Subcutaneous abdominal adipose tissue (tissue), 5 donors: Measurements from ENCODE around the gene FAM83E.

Experiments used
- H3K27ac ChIP-seq: one replicate; pipeline ENCODE4 v1.7.0; 2013; ENCODE audit warnings: low read depth, mild to moderate bottlenecking, inconsistent platforms, low read length, moderate library complexity
- H3K27me3 ChIP-seq, 5 donors: one replicate each; pipeline ENCODE4 v1.7.0; 2013; ENCODE audit warnings: low read length in 5 of 5, inconsistent platforms in 1 of 5; ENCODE audit not compliant: control insufficient read depth in 5 of 5, insufficient read depth in 4 of 5
- H3K36me3 ChIP-seq, 5 donors: one replicate each; pipeline ENCODE4 v1.7.0; 2013; ENCODE audit warnings: low read length in 5 of 5; ENCODE audit not compliant: control insufficient read depth in 5 of 5, insufficient read depth in 5 of 5
- H3K4me1 ChIP-seq, 5 donors: one replicate each; pipeline ENCODE4 v1.7.0; 2013; ENCODE audit warnings: low read length in 5 of 5, mild to moderate bottlenecking in 3 of 5, moderate library complexity in 1 of 5; ENCODE audit not compliant: control insufficient read depth in 5 of 5, insufficient read depth in 5 of 5
- H3K4me3 ChIP-seq, 5 donors: one replicate each; pipeline ENCODE4 v1.7.0; 2013; ENCODE audit warnings: low read length in 5 of 5, low read depth in 1 of 5
- H3K9ac ChIP-seq, 5 donors: one replicate each; pipeline ENCODE4 v1.7.0; 2013; ENCODE audit warnings: low read length in 5 of 5, mild to moderate bottlenecking in 4 of 5, moderate library complexity in 3 of 5
- H3K9me3 ChIP-seq, 5 donors: one replicate each; pipeline ENCODE4 v1.7.0; 2013; ENCODE audit warnings: low read length in 5 of 5; ENCODE audit not compliant: control insufficient read depth in 5 of 5
- donor health status: healthy.
- donor health status: healthy.
- donor health status: healthy.
- donor health status: healthy.
- donor health status: healthy.

The FAM83E gene

DNA sequence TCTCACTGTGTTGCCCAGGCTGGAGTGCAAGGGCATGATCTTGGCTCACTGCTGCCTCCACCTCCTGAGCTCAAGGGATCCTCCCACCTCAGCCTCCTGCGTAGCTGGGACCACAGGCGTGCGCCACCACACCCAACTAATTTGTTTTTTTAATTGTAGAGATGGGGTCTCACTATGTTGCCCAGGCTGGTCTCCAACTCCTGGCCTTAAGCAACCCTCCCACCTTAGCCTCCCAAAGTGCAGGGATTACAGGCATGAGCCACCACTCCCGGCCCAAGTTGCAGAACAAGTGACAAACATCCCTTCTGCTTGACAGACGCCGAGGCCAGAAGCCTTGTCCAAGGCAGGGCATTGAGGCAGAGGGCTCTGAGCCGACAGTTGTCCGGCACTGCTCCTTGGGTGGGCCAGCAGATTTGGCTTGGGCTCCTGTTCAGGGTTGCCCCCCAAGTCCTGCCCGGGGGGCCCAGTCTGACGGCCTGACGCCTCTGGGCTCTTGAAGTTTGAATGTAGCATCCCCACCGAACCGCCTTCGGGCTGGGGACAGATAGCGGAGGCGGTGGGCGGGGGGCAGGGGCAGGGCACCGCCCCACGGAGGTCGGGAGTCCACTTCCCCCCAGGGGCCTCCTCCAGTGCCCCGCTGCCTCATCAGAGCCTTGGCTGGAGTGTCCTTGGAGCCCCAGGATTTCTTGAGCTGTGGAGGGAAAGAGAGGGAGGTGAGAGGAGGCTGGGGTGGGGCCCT is 14.0 kb downstream of the FAM83E start:
- H3K27ac ChIP-seq = no peak overlapping the region
- H3K4me1 ChIP-seq = peaks cover 0 to 2% (median 0%) of the 10 kb centered on the region in 5 donors
- H3K9ac ChIP-seq = no peak overlapping the region
- peaks cover 2 to 11% (median 9%) of the 10 kb centered on the region in 5 donors for H3K27me3 ChIP-seq
- no peak overlapping the region for H3K4me3 ChIP-seq
- no peaks in the 10 kb centered on the region for H3K9me3 ChIP-seq
- H3K36me3 ChIP-seq = no peaks in the 10 kb centered on the region

DNA sequence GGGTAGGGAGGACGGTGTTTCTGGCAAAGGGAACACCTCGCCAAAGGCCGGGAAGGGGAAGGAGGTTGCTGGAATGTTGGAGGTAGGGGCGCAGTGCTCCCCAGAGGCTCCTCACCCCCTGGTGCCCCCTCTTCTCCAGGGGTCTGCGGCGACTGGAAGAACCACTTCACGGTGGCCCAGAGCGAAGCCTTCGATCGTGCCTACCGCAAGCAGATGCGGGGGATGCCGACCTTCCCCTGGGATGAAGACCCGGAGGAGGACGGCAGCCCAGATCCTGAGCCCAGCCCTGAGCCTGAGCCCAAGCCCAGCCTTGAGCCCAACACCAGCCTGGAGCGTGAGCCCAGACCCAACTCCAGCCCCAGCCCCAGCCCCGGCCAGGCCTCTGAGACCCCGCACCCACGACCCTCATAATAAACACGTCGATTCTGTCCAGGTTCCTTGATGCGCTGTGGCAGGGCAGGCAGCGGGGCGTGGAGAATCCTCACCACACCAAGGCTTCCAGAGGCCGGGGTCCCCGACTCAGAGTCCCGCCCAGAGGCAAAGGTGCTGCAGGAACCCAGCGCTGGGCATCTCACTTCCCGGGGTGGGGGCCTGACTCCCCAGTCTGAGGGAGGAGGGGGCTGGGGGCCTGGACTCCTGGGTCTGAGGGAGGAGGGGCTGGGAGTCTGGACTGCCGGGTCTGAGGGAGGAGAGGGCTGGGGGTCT is 15.7 kb downstream of the FAM83E start:
- Histone ChIP-seq H3K4me1 (no peaks in the 10 kb centered on the region), H3K36me3 (no peaks in the 10 kb centered on the region), H3K27ac (no peak overlapping the region), H3K4me3 (no peak overlapping the region), H3K9me3 (no peaks in the 10 kb centered on the region), H3K27me3 (peaks cover 2 to 11% (median 9%) of the 10 kb centered on the region in 5 donors), H3K9ac (no peak overlapping the region)

- H3K27ac ChIP-seq = no peak overlapping the region
- H3K4me3 ChIP-seq = no peak overlapping the region
- H3K4me1 ChIP-seq = no peaks in the 10 kb centered on the region
- H3K9ac ChIP-seq = no peak overlapping the region
- no peaks in the 10 kb centered on the region for H3K9me3 ChIP-seq
- H3K36me3 ChIP-seq = no peaks in the 10 kb centered on the region
- H3K27me3 ChIP-seq = peaks cover 2 to 11% (median 8%) of the 10 kb centered on the region in 5 donors
These were observed 18.0 kb downstream of the FAM83E start for GRCh38 chr19:48596679-48597465.

DNA sequence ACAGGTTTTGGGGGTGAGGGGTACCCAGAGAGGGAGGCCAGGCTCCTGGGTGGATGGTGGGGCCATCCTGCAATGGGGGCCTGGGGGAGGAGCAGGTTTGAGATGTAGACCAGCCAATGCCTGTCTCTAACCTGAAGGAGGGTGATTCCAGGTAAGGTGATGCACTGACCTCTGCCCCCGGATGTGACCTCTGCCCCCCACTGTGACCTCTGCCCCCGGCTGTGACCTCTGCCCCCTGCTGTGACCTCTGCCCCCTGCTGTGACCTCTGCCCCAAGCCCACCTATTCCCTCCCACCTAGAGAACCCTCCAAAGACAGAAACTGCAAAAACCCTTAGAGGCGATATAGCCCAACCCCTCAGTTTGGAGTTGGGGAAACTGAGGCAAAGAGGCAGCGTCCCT is 18.6 kb downstream of the FAM83E start:
- H3K27me3 ChIP-seq = peaks cover 2 to 11% (median 8%) of the 10 kb centered on the region in 5 donors
- no peaks in the 10 kb centered on the region for H3K9me3 ChIP-seq
- no peak overlapping the region for H3K4me3 ChIP-seq
- H3K4me1 ChIP-seq = no peaks in the 10 kb centered on the region
- no peak overlapping the region for H3K27ac ChIP-seq
- no peaks in the 10 kb centered on the region for H3K36me3 ChIP-seq
- no peak overlapping the region for H3K9ac ChIP-seq

DNA sequence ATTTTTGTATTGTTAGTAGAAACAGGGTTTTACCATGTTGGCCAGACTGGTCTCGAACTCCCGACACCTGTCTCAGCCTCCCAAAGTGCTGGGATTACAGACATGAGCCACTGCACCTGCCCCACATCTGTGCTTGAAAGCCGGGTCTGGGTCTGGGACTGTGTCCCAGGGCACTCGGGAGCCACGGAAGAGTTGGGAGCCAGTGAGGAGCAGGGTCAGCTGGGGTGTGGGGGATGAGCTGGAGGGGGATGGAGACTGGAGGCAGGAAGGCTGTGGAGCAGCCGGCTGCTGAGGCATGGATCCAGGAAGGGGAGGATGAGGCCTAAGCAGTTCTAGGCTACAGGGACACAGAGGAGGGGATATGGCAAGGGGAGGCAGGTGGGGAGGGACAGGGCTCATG is 19.0 kb downstream of the FAM83E start:
- H3K4me3 ChIP-seq = no peak overlapping the region
- H3K9me3 ChIP-seq = no peaks in the 10 kb centered on the region
- no peak overlapping the region for H3K27ac ChIP-seq
- peaks cover 2 to 11% (median 8%) of the 10 kb centered on the region in 5 donors for H3K27me3 ChIP-seq
- no peaks in the 10 kb centered on the region for H3K4me1 ChIP-seq
- no peak overlapping the region for H3K9ac ChIP-seq
- H3K36me3 ChIP-seq = no peaks in the 10 kb centered on the region

GRCh38 chr19:48595171-48595570 is 19.7 kb downstream of the FAM83E start:
- Histone ChIP-seq H3K4me3 (no peak overlapping the region), H3K9me3 (no peaks in the 10 kb centered on the region), H3K4me1 (no peaks in the 10 kb centered on the region), H3K36me3 (no peaks in the 10 kb centered on the region), H3K9ac (no peak overlapping the region), H3K27ac (no peak overlapping the region), H3K27me3 (peaks cover 2 to 11% (median 6%) of the 10 kb centered on the region in 5 donors)

- Histone ChIP-seq H3K27me3 (no peaks in the 10 kb centered on the region), H3K4me1 (peaks cover 0 to 19% (median 15%) of the 10 kb centered on the region in 5 donors), H3K9me3 (no peaks in the 10 kb centered on the region), H3K36me3 (no peaks in the 10 kb centered on the region), H3K27ac (no peak overlapping the region), H3K9ac (no peak overlapping the region), H3K4me3 (no peak overlapping the region)
These were observed 23.9 kb downstream of the FAM83E start for GRCh38 chr19:48591021-48591420.

DNA sequence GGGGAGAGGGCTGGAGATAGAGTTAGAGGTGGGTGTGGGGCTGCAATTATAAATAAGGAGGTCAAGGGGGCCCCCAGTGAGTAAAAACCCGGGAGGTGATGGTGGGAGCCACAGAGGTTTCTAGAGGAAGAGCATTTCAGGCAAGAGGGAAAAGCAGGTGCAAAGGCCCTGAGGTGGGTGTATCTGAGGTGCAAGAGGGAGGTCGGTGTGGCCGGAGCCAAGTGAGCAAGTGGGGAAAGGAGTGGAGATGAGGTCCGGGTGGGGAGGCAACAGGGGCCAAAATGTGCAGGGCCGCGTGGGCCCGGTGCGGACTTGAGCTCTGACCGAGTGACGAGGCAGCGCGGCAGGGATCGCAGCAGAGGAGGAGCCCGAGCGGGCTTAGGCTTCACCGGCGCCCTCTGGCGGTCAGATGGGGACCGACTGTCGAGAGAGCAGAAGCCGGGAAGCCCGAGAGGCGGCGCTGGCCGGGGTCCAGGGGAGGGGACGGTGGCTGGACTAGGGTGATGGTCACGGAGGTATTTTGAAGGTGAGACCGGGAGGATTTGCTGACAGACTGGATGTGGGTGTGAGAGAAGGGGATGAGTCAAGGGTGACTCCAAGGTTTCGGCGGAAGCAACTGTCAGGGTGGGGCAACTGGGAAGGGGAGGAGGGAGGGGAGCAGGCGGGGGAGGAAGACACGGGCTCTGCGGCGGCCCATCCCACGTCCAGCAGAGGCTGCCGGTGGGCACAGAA is 26.0 kb downstream of the FAM83E start:
- Histone ChIP-seq H3K27ac (no peak overlapping the region), H3K4me1 (peaks cover 4 to 25% (median 19%) of the 10 kb centered on the region in 5 donors), H3K36me3 (no peaks in the 10 kb centered on the region), H3K9ac (peak overlapping the region in 1 of 5 donors; percentile 25), H3K27me3 (no peaks in the 10 kb centered on the region), H3K9me3 (no peaks in the 10 kb centered on the region), H3K4me3 (peak overlapping the region; percentile 53 to 67 (median 58))

DNA sequence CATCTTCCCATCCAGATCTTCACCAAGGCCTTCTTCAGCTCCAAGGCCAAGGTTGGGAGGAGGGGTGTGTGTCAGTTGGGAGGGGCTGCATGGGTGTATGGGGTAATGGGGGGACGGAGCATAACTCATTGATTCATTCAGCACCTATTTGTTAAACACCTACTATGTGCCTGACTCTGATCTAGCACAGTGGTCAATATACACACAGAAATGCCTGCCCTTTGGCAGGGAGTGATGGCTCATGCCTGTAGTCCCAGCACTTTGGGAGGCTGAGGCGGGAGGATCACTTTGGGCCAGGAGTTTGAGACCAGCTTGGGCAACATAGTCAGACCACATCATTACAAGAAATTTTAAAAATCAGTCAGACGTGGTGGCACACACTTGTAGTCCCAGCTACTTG is 27.5 kb downstream of the FAM83E start:
- Histone ChIP-seq H3K9me3 (no peaks in the 10 kb centered on the region), H3K27me3 (no peaks in the 10 kb centered on the region), H3K36me3 (no peaks in the 10 kb centered on the region), H3K4me3 (no peak overlapping the region), H3K4me1 (peaks cover 4 to 29% (median 19%) of the 10 kb centered on the region in 5 donors), H3K27ac (no peak overlapping the region), H3K9ac (no peak overlapping the region)
